ENCODE results near the gene TMEM254. TPM values are rescaled to one million over a fixed set of nuclear protein-coding genes. Genes with fewer than 3 reads are reported as not detected.
"Not testable (repeated sequence)": the region's sequence is repeated elsewhere in the genome, so short reads cannot be mapped to it uniquely, and the experiment has no call there.

The TMEM254 gene
- total RNA-seq, 1 donor from 2014 or later = 17.6 TPM

GRCh38 chr10:80081801-80082750 lies 3.6 kb downstream of the TMEM254 start:
- H3K9me3 ChIP-seq = no peaks in the 10 kb centered on the region
- H3K4me3 ChIP-seq = no peak overlapping the region
- H3K27me3 ChIP-seq = no peaks in the 10 kb centered on the region
- TF ChIP-seq, protein P1, sequence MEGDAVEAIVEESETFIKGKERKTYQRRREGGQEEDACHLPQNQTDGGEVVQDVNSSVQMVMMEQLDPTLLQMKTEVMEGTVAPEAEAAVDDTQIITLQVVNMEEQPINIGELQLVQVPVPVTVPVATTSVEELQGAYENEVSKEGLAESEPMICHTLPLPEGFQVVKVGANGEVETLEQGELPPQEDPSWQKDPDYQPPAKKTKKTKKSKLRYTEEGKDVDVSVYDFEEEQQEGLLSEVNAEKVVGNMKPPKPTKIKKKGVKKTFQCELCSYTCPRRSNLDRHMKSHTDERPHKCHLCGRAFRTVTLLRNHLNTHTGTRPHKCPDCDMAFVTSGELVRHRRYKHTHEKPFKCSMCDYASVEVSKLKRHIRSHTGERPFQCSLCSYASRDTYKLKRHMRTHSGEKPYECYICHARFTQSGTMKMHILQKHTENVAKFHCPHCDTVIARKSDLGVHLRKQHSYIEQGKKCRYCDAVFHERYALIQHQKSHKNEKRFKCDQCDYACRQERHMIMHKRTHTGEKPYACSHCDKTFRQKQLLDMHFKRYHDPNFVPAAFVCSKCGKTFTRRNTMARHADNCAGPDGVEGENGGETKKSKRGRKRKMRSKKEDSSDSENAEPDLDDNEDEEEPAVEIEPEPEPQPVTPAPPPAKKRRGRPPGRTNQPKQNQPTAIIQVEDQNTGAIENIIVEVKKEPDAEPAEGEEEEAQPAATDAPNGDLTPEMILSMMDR (IDR thresholded peaks at IDR 0.05) = no peak
- intact Hi-C loops (cut with DNase I) = no loop called here
- H3K4me1 ChIP-seq = peaks cover 5% of the 10 kb centered on the region
- DNase-seq (no peak), ATAC-seq (no peak)
- H3K27ac ChIP-seq = no peak overlapping the region
- peaks cover 12% of the 10 kb centered on the region for H3K36me3 ChIP-seq

- H3K36me3 ChIP-seq = peaks cover 17% of the 10 kb centered on the region
- ATAC-seq (no peak), DNase-seq (no peak)
- no peak overlapping the region for H3K4me3 ChIP-seq
- H3K27ac ChIP-seq = no peak overlapping the region
- H3K9me3 ChIP-seq = no peaks in the 10 kb centered on the region
- no peaks in the 10 kb centered on the region for H3K27me3 ChIP-seq
- no peaks in the 10 kb centered on the region for H3K4me1 ChIP-seq
- intact Hi-C loops (cut with DNase I) = no loop called here
- TF ChIP-seq, protein P1 (IDR thresholded peaks at IDR 0.05) = no peak
These were observed 11.7 kb downstream of the TMEM254 start for GRCh38 chr10:80090121-80090520.

DNA sequence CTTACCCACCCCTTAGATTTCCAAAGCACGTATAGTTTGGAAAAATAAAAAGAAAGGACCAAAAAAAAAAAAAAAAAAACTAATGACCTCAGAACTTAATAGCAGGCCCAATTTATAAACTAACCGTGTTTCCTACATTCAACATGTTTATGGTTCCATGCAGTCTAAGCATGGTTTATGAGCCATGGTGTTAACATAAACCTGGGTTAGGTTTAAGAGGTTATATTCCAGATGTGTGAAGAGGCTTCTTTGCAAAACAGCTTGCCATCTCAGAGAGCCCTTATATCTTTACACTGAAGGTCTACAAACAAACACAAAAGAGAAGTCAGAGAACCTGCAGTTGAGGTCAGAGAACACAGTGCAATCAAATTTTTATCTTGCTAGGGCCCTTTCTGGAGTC lies 15.8 kb downstream of the TMEM254 start:
- H3K27me3 ChIP-seq = no peaks in the 10 kb centered on the region

GRCh38 chr10:80098272-80098671 lies 19.8 kb downstream of the TMEM254 start:
- intact Hi-C loops (cut with DNase I); H3K4me3 ChIP-seq; H3K9me3 ChIP-seq; H3K27me3 ChIP-seq; ATAC-seq; H3K27ac ChIP-seq; H3K36me3 ChIP-seq; H3K4me1 ChIP-seq; DNase-seq: not testable (repeated sequence)

More for the DNA sequence above, 15.8 kb downstream of the TMEM254 start:
- H3K4me3 ChIP-seq = no peak overlapping the region
- TF ChIP-seq, protein P1 (IDR thresholded peaks at IDR 0.05) = no peak
- no peaks in the 10 kb centered on the region for H3K4me1 ChIP-seq
- H3K9me3 ChIP-seq = no peaks in the 10 kb centered on the region
- no peak overlapping the region for H3K27ac ChIP-seq
- intact Hi-C loops (cut with DNase I) = no loop called here
- ATAC-seq = no peak
- peaks cover 17% of the 10 kb centered on the region for H3K36me3 ChIP-seq
- no peak for DNase-seq

DNA sequence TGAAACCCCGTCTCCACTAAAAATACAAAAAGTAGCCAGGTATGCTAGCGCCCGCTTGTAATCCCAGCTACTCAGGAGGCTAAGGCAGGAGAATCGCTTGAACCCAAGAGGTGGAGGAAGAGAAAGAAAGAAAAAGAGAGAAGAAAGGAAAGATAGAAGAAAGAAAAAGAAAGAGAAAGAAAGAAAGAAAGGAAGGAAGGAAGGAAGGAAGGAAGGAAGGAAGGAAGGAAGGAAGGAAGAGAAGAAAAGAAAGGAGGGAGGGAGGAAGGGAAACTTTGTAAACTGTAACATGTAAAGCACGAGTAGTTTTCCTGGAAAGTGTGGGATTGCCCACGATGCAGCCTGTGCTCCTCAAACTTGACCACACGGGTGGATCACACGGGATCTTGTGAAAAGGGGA lies 20.8 kb downstream of the TMEM254 start:
- H3K27ac ChIP-seq; H3K9me3 ChIP-seq; H3K4me1 ChIP-seq; H3K27me3 ChIP-seq; H3K36me3 ChIP-seq; H3K4me3 ChIP-seq; ATAC-seq; DNase-seq; intact Hi-C loops (cut with DNase I): not testable (repeated sequence)

DNA sequence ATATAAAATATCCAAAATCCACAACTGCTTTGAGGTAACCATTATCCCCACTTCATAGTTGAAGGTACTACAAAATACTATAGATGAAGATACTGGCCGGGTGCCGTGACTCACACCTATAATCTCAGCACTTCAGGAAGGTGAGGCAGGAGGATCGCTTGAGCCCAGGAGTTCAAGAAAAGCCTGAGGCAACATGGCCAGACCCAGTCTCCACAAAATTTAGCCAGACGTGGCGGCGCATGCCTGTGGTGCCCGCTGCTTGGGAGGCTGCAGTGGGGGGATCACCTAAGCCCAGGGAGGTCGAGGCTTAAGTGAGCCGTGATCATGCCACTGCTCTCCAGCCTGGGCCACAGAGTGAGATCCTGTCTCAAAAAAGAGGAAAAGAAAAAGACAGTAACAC lies 21.7 kb downstream of the TMEM254 start:
- Histone ChIP-seq H3K4me1 (no peaks in the 10 kb centered on the region), H3K9me3 (no peaks in the 10 kb centered on the region), H3K27me3 (no peaks in the 10 kb centered on the region), H3K36me3 (no peaks in the 10 kb centered on the region), H3K27ac (no peak overlapping the region), H3K4me3 (no peak overlapping the region)
- ATAC-seq (no peak), DNase-seq (no peak)
- intact Hi-C loops (cut with DNase I) = no loop called here
- TF ChIP-seq, protein P1 (IDR thresholded peaks at IDR 0.05) = no peak

All from upper lobe of right lung (tissue), 1 donor.